ENCODE measurements around the gene SOX15. TPM values are rescaled to one million over a fixed set of nuclear protein-coding genes. Genes with fewer than 3 reads are reported as not detected.

Gene SOX15
- total and polyA plus RNA-seq, 2 of the 13 experiments (the other 11 are each of a cell fraction or from before 2014, with no cell fraction given) = 0.07 to 0.18 TPM

GRCh38 chr17:7579001-7579833, 10.7 kb downstream of the SOX15 start, which contains the start of gene CD68 (continued):
- no peak for TF ChIP-seq SMAD1 (CRISPR knock-in tag; IDR thresholded peaks at IDR 0.05; ENCODE audit: borderline replicate concordance, low read depth)
- no peak for TF ChIP-seq HMGA1 (CRISPR knock-in tag; conservative IDR thresholded peaks at IDR 0.05)
- TF ChIP-seq, protein P1, sequence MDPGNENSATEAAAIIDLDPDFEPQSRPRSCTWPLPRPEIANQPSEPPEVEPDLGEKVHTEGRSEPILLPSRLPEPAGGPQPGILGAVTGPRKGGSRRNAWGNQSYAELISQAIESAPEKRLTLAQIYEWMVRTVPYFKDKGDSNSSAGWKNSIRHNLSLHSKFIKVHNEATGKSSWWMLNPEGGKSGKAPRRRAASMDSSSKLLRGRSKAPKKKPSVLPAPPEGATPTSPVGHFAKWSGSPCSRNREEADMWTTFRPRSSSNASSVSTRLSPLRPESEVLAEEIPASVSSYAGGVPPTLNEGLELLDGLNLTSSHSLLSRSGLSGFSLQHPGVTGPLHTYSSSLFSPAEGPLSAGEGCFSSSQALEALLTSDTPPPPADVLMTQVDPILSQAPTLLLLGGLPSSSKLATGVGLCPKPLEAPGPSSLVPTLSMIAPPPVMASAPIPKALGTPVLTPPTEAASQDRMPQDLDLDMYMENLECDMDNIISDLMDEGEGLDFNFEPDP (CRISPR knock-in tag; conservative IDR thresholded peaks at IDR 0.05) = no peak
- no peak for TF ChIP-seq THAP8 (CRISPR knock-in tag; IDR thresholded peaks at IDR 0.05; ENCODE audit: borderline replicate concordance)
- TF ChIP-seq CCAR2 (optimal IDR thresholded peaks at IDR 0.05; ENCODE audit: low read depth, low read length) = no peak
- TF ChIP-seq ZNF34 (CRISPR knock-in tag; IDR thresholded peaks at IDR 0.05; ENCODE audit: borderline replicate concordance) = no peak
- 0 out of 2 replicates have a peak, but pooled peaks have one; percentile 26 for TF ChIP-seq TBP (CRISPR knock-in tag; IDR thresholded peaks at IDR 0.05)
- TF ChIP-seq ZNF337 (CRISPR knock-in tag; IDR thresholded peaks at IDR 0.05; ENCODE audit: borderline replicate concordance, low read depth) = no peak
- TF ChIP-seq HDAC1 (CRISPR knock-in tag; IDR thresholded peaks at IDR 0.05) = peak; percentile 85
- no peak for TF ChIP-seq IRF1 (CRISPR knock-in tag; IDR thresholded peaks at IDR 0.05; ENCODE audit: low read depth)
- no peak for TF ChIP-seq ZNF567 (CRISPR knock-in tag; IDR thresholded peaks at IDR 0.05; ENCODE audit: borderline replicate concordance)
- no peak for TF ChIP-seq SRSF1 (optimal IDR thresholded peaks at IDR 0.05; ENCODE audit: low read depth, low read length)
- no peak for TF ChIP-seq ZNF747 (CRISPR knock-in tag; IDR thresholded peaks at IDR 0.05; ENCODE audit: borderline replicate concordance)
- no peak for TF ChIP-seq ZNF234 (CRISPR knock-in tag; conservative IDR thresholded peaks at IDR 0.05)
- no peak for TF ChIP-seq HHEX (CRISPR knock-in tag; IDR thresholded peaks at IDR 0.05)
- TF ChIP-seq ZNF629 (CRISPR knock-in tag; conservative IDR thresholded peaks at IDR 0.05) = peak; percentile 43
- no peak for TF ChIP-seq ZNF12 (CRISPR knock-in tag; IDR thresholded peaks at IDR 0.05)
- no peak for TF ChIP-seq NFRKB (IDR thresholded peaks at IDR 0.05)
- TF ChIP-seq ZNF383 (CRISPR knock-in tag; IDR thresholded peaks at IDR 0.05; ENCODE audit: borderline replicate concordance) = no peak
- peak; percentile 66 for TF ChIP-seq SPEN (CRISPR knock-in tag; IDR thresholded peaks at IDR 0.05; ENCODE audit: low read depth)
- TF ChIP-seq CAMTA2 (CRISPR knock-in tag; IDR thresholded peaks at IDR 0.05; ENCODE audit: borderline replicate concordance) = no peak
- TF ChIP-seq ZNF263 (CRISPR knock-in tag; IDR thresholded peaks at IDR 0.05) = peak; percentile 52
- TF ChIP-seq, protein P2, sequence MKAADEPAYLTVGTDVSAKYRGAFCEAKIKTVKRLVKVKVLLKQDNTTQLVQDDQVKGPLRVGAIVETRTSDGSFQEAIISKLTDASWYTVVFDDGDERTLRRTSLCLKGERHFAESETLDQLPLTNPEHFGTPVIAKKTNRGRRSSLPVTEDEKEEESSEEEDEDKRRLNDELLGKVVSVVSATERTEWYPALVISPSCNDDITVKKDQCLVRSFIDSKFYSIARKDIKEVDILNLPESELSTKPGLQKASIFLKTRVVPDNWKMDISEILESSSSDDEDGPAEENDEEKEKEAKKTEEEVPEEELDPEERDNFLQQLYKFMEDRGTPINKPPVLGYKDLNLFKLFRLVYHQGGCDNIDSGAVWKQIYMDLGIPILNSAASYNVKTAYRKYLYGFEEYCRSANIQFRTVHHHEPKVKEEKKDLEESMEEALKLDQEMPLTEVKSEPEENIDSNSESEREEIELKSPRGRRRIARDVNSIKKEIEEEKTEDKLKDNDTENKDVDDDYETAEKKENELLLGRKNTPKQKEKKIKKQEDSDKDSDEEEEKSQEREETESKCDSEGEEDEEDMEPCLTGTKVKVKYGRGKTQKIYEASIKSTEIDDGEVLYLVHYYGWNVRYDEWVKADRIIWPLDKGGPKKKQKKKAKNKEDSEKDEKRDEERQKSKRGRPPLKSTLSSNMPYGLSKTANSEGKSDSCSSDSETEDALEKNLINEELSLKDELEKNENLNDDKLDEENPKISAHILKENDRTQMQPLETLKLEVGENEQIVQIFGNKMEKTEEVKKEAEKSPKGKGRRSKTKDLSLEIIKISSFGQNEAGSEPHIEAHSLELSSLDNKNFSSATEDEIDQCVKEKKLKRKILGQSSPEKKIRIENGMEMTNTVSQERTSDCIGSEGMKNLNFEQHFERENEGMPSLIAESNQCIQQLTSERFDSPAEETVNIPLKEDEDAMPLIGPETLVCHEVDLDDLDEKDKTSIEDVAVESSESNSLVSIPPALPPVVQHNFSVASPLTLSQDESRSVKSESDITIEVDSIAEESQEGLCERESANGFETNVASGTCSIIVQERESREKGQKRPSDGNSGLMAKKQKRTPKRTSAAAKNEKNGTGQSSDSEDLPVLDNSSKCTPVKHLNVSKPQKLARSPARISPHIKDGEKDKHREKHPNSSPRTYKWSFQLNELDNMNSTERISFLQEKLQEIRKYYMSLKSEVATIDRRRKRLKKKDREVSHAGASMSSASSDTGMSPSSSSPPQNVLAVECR (CRISPR knock-in tag; IDR thresholded peaks at IDR 0.05; ENCODE audit: borderline replicate concordance) = peak; percentile 89
- peak; percentile 47; the same call in 1 of the 2 replicates for TF ChIP-seq GATAD2A (CRISPR knock-in tag; IDR thresholded peaks at IDR 0.05)

Data from HepG2 (cell line).